Measurements from ENCODE around the gene CSNK1G3.

- TF ChIP-seq CTCF (conservative IDR thresholded peaks at IDR 0.05 in 1 of 2, IDR thresholded peaks at IDR 0.05 in 1 of 2; ENCODE audit: low read depth in 1 of 2, low read length in 2 of 2), result peak in 1 of 2 donors; percentile 3
- no peak for TF ChIP-seq EZH2 (IDR thresholded peaks at IDR 0.05; ENCODE audit: low read length, missing control alignments)
These were observed at the start of gene CSNK1G3 for GRCh38 chr5:123511648-123512605.

All from fibroblast of lung (primary cell).